A673 (cell line): ENCODE measurements around the gene ATP2A2. TPM values are rescaled to one million over a fixed set of nuclear protein-coding genes. Genes with fewer than 3 reads are reported as not detected.

Experiments
- BruUV-seq: library from RNA; stranded (reverse); fragments of 400-500 nt; replicated peaks from 2 replicates; lab custom pipeline; 2021; lab: Mats Ljungman, UMichigan
- CTCF ChIA-PET: fragments of 300-600 bp; sonication (Branson Sonifier 250); formaldehyde crosslinking; loops from one replicate; lab custom pipeline; 2022; ENCODE audit warnings: antibody characterized with exemption; lab: Charles Lee
- POLR2A ChIA-PET: fragments of 300-600 bp; sonication (Branson Sonifier 250); formaldehyde crosslinking; loops from one replicate; lab custom pipeline; 2022; ENCODE audit warnings: antibody characterized with exemption; ENCODE audit not compliant: low non-redundant PET; lab: Charles Lee
- DNase-seq: peaks from one replicate; pipeline ENCODE4 v3.0.0-alpha.2; 2015; ENCODE audit warnings: low spot score
- H3K27ac ChIP-seq: fragments of 200-600 bp; sonication (generic); 2 replicates; pipeline ENCODE4 v1.5.1; 2016; ENCODE audit warnings: mixed run types, low read depth, mild to moderate bottlenecking, mixed read lengths, antibody characterized with exemption, low read length; ENCODE audit not compliant: poor library complexity, severe bottlenecking
- H3K27me3 ChIP-seq: fragments of 200-600 bp; sonication (generic); replicated peaks from 2 replicates; pipeline ENCODE4 v1.6.1; 2017; ENCODE audit warnings: mixed run types, low read depth, mild to moderate bottlenecking, mixed read lengths, antibody characterized with exemption, low read length; ENCODE audit not compliant: insufficient read depth, poor library complexity
- H3K36me3 ChIP-seq: fragments of 200-600 bp; sonication (generic); 2 replicates; pipeline ENCODE4 v1.6.1; 2016; ENCODE audit warnings: mixed run types, mild to moderate bottlenecking, mixed read lengths, antibody characterized with exemption, low read length; ENCODE audit not compliant: insufficient read depth, poor library complexity, severe bottlenecking
- H3K4me1 ChIP-seq: fragments of 200-600 bp; sonication (generic); 2 replicates; pipeline ENCODE4 v1.6.1; 2017; ENCODE audit warnings: mixed run types, mild to moderate bottlenecking, mixed read lengths, antibody characterized with exemption, low read length; ENCODE audit not compliant: insufficient read depth, poor library complexity, severe bottlenecking
- H3K4me3 ChIP-seq: fragments of 200-600 bp; sonication (generic); 2 replicates; pipeline ENCODE4 v1.5.1; 2016; ENCODE audit warnings: low read depth, mixed run types, mild to moderate bottlenecking, mixed read lengths, low read length; ENCODE audit not compliant: poor library complexity, severe bottlenecking
- H3K9me3 ChIP-seq: fragments of 200-600 bp; sonication (generic); 2 replicates; pipeline ENCODE4 v1.6.1; 2016; ENCODE audit warnings: mixed run types, low read depth, mild to moderate bottlenecking, mixed read lengths, antibody characterized with exemption, low read length; ENCODE audit not compliant: poor library complexity, severe bottlenecking
- EZH2 ChIP-seq: fragments of 200-600 bp; sonication (generic); IDR thresholded peaks from 2 replicates; pipeline ENCODE4 v1.6.1; 2017; ENCODE audit warnings: borderline replicate concordance, low read depth, mild to moderate bottlenecking, mixed read lengths, antibody characterized with exemption, low read length; ENCODE audit not compliant: poor library complexity, severe bottlenecking
- intact Hi-C: fragments of 100-400 bp; cut with micrococcal nuclease; formaldehyde crosslinking; loops from one replicate; pipeline ENCODE4 v1.10.0; 2022; ENCODE audit not compliant: unreplicated experiment
- total RNA-seq: library from RNA; stranded (reverse); gene quantifications from 2 replicates; pipeline ENCODE4 v1.2.3, GENCODE V29; 2021
- TF ChIP-seq, protein P1 (sequence below): fragments of 300-800, 200-600 bp; sonication (generic); conservative IDR thresholded peaks from 2 replicates; pipeline ENCODE4 v1.5.1; 2017; ENCODE audit warnings: low read depth, mild to moderate bottlenecking, antibody characterized with exemption, low read length, moderate library complexity, mixed read lengths

ATP2A2 gene
- total RNA-seq, 1 experiment from 2014 or later, result 333 TPM

DNA sequence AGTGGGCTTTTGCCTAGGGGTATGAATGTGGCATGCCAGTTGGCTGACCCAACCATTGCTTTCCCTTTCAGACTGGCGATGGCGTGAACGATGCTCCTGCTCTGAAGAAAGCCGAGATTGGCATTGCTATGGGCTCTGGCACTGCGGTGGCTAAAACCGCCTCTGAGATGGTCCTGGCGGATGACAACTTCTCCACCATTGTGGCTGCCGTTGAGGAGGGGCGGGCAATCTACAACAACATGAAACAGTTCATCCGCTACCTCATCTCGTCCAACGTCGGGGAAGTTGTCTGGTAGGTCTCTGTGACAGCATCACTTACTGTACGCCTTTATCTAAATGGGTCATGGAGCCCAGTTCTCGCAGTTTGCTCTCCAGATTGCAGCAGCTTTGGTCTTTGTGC, 61.1 kb downstream of the ATP2A2 start:
- Histone ChIP-seq H3K9me3 (no peaks in the 10 kb centered on the region), H3K4me3 (no peak overlapping the region), H3K27ac (no peak overlapping the region), H3K4me1 (peaks cover 22% of the 10 kb centered on the region), H3K27me3 (no peaks in the 10 kb centered on the region), H3K36me3 (peaks cover 99% of the 10 kb centered on the region)
- CTCF ChIA-PET, result no interaction called here
- no peak for TF ChIP-seq EZH2
- TF ChIP-seq, protein P1, sequence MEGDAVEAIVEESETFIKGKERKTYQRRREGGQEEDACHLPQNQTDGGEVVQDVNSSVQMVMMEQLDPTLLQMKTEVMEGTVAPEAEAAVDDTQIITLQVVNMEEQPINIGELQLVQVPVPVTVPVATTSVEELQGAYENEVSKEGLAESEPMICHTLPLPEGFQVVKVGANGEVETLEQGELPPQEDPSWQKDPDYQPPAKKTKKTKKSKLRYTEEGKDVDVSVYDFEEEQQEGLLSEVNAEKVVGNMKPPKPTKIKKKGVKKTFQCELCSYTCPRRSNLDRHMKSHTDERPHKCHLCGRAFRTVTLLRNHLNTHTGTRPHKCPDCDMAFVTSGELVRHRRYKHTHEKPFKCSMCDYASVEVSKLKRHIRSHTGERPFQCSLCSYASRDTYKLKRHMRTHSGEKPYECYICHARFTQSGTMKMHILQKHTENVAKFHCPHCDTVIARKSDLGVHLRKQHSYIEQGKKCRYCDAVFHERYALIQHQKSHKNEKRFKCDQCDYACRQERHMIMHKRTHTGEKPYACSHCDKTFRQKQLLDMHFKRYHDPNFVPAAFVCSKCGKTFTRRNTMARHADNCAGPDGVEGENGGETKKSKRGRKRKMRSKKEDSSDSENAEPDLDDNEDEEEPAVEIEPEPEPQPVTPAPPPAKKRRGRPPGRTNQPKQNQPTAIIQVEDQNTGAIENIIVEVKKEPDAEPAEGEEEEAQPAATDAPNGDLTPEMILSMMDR, result no peak
- no peak for DNase-seq
- POLR2A ChIA-PET, result no interaction called here
- BruUV-seq, result no TSS peak
- intact Hi-C loops, result no loop called here

GRCh38 chr12:110343114-110343513, 62.1 kb downstream of the ATP2A2 start:
- BruUV-seq, result no TSS peak
- POLR2A ChIA-PET, result no interaction called here
- Histone ChIP-seq H3K27me3 (no peaks in the 10 kb centered on the region), H3K4me1 (peaks cover 22% of the 10 kb centered on the region), H3K36me3 (peaks cover 99% of the 10 kb centered on the region), H3K27ac (no peak overlapping the region), H3K4me3 (no peak overlapping the region), H3K9me3 (no peaks in the 10 kb centered on the region)
- TF ChIP-seq, protein P1, result no peak
- TF ChIP-seq EZH2, result no peak
- DNase-seq, result no peak
- CTCF ChIA-PET, result interaction anchor here (0.6 kb wide), 1 partner anchor 282 kb away, joined by 5 read pairs; no protein-coding TSS in a partner anchor
- intact Hi-C loops, result no loop called here

GRCh38 chr12:110343736-110344555, 62.9 kb downstream of the ATP2A2 start:
- H3K4me3 ChIP-seq, result no peak overlapping the region
- H3K27ac ChIP-seq, result peak overlapping the region; percentile 63
- H3K4me1 ChIP-seq, result peaks cover 22% of the 10 kb centered on the region
- H3K36me3 ChIP-seq, result peaks cover 98% of the 10 kb centered on the region
- POLR2A ChIA-PET, result no interaction called here
- intact Hi-C loops, result no loop called here
- no peaks in the 10 kb centered on the region for H3K27me3 ChIP-seq
- BruUV-seq, result no TSS peak
- CTCF ChIA-PET, result no interaction called here
- no peak for DNase-seq
- no peak for TF ChIP-seq EZH2
- TF ChIP-seq, protein P1, result no peak
- no peaks in the 10 kb centered on the region for H3K9me3 ChIP-seq
